HCT116 (cell line): ENCODE results near the gene DGCR6. TPM values are rescaled to one million over a fixed set of nuclear protein-coding genes. Genes with fewer than 3 reads are reported as not detected.

Experiments used
- ATAC-seq: fragments of 200-7000 bp; cut with Tn5 transposase; 2 replicates; pipeline ENCODE4 v1.9.1; 2020; ENCODE audit warnings: mild to moderate bottlenecking, moderate library complexity
- BruUV-seq: library from RNA; stranded (reverse); fragments of 400-500 nt; replicated peaks from 2 replicates; lab custom pipeline; 2021; lab: Mats Ljungman, UMichigan
- CTCF ChIA-PET: fragments of 300-600 bp; sonication (Branson Sonifier 250); formaldehyde crosslinking; loops from one replicate; lab custom pipeline; 2021; ENCODE audit warnings: antibody characterized with exemption; lab: Charles Lee
- POLR2A ChIA-PET: fragments of 300-600, 350-600 bp; sonication (Branson Sonifier 250); formaldehyde crosslinking; loops from one replicate; lab custom pipeline; 2021; ENCODE audit warnings: antibody characterized with exemption; lab: Charles Lee
- RAD21 ChIA-PET, 2 experiments: fragments of 300-600 bp; sonication (Branson Sonifier 250); formaldehyde crosslinking; loops; one replicate each; lab custom pipeline; 2023; ENCODE audit warnings: low total read pairs in 2 of 2; ENCODE audit not compliant: uncharacterized antibody in 2 of 2, unreplicated experiment in 2 of 2, low non-redundant PET in 1 of 2; lab: Charles Lee
- DNase-seq: peaks from one replicate; pipeline ENCODE4 v3.0.0-alpha.2; 2010; ENCODE audit warnings: low read depth, low spot score
- H2AFZ ChIP-seq: fragments of 200-600 bp; shearing (Covaris generic), sonication (generic); 2 replicates; pipeline ENCODE4 v1.6.1; 2017; ENCODE audit warnings: low read depth, mixed run types, mixed read lengths, antibody characterized with exemption, low read length; ENCODE audit not compliant: poor library complexity, severe bottlenecking
- H3K27ac ChIP-seq: 2 replicates; pipeline ENCODE4 v1.5.1; 2012; ENCODE audit warnings: low read depth, low read length
- H3K27me3 ChIP-seq: fragments of 200-600 bp; sonication (generic); 2 replicates; pipeline ENCODE4 v1.6.1; 2016; ENCODE audit warnings: mixed run types, low read length, mixed read lengths; ENCODE audit not compliant: insufficient read depth
- H3K36me3 ChIP-seq, 2 experiments: fragments of 200-500 bp in 1 of 2; fragments of 200-600 bp in 1 of 2; sonication (Bioruptor generic) in 1 of 2; sonication (generic) in 1 of 2; 2 replicates each; pipeline versions ENCODE4 v1.5.1 to v1.6.1; 2014 to 2016; ENCODE audit warnings: low read length in 2 of 2, inconsistent platforms in 1 of 2, mixed read lengths in 1 of 2, mixed run types in 1 of 2; ENCODE audit not compliant: insufficient read depth in 2 of 2, control insufficient read depth in 1 of 2
- H3K4me1 ChIP-seq, 2 experiments: fragments of 200-600 bp in 1 of 2; sonication (generic) in 1 of 2; 2 replicates each; pipeline versions ENCODE4 v1.5.1 to v1.6.1; 2012 to 2017; ENCODE audit warnings: low read length in 2 of 2, inconsistent platforms in 1 of 2, mild to moderate bottlenecking in 1 of 2, mixed read lengths in 1 of 2, mixed run types in 1 of 2, moderate library complexity in 1 of 2; ENCODE audit not compliant: insufficient read depth in 2 of 2, control insufficient read depth in 1 of 2
- H3K4me2 ChIP-seq: fragments of 200-600 bp; sonication (generic); 2 replicates; pipeline ENCODE4 v1.6.1; 2017; ENCODE audit warnings: mixed run types, low read length, mixed read lengths
- H3K4me3 ChIP-seq, 2 experiments: fragments of 200-600 bp in 1 of 2; sonication (generic) in 1 of 2; replicated peaks in 1 of 2; 2 replicates each; pipeline ENCODE4 v1.5.1; 2011 to 2016; ENCODE audit warnings: low read length in 2 of 2, control low read depth in 1 of 2, low read depth in 1 of 2, mild to moderate bottlenecking in 1 of 2, mixed read lengths in 1 of 2, mixed run types in 1 of 2
- H3K79me2 ChIP-seq: fragments of 200-600 bp; sonication (generic); 2 replicates; pipeline ENCODE4 v1.6.1; 2017; ENCODE audit warnings: mild to moderate bottlenecking, mixed run types, low read length, moderate library complexity, mixed read lengths; ENCODE audit not compliant: insufficient read depth
- H3K9ac ChIP-seq: fragments of 200-600 bp; sonication (generic); 2 replicates; pipeline ENCODE4 v1.6.1; 2016; ENCODE audit warnings: low read length, mixed read lengths
- H3K9me2 ChIP-seq: fragments of 200-600 bp; sonication (generic), shearing (Covaris generic); 2 replicates; pipeline ENCODE4 v1.6.1; 2017; ENCODE audit warnings: mixed run types, mild to moderate bottlenecking, moderate library complexity; ENCODE audit not compliant: insufficient read depth
- H3K9me3 ChIP-seq, 2 experiments: fragments of 200-500 bp in 1 of 2; fragments of 200-600 bp in 1 of 2; sonication (Bioruptor generic) in 1 of 2; sonication (generic) in 1 of 2; 2 replicates each; pipeline ENCODE4 v1.6.1; 2014 to 2017; ENCODE audit warnings: low read length in 2 of 2, mixed read lengths in 2 of 2, inconsistent platforms in 1 of 2, low read depth in 1 of 2, mild to moderate bottlenecking in 1 of 2, mixed run types in 1 of 2, moderate library complexity in 1 of 2; ENCODE audit not compliant: control insufficient read depth in 1 of 2, insufficient read depth in 1 of 2
- H4K20me1 ChIP-seq: fragments of 200-600 bp; sonication (generic), shearing (Covaris generic); 2 replicates; pipeline ENCODE4 v1.6.1; 2017; ENCODE audit warnings: mixed run types, mild to moderate bottlenecking, moderate library complexity; ENCODE audit not compliant: insufficient read depth
- ATF3 ChIP-seq: IDR thresholded peaks from 2 replicates; pipeline ENCODE4 v1.6.1; 2012
- EGR1 ChIP-seq: IDR thresholded peaks from 2 replicates; pipeline ENCODE4 v1.6.1; 2012; ENCODE audit warnings: low read depth
- ELF1 ChIP-seq: IDR thresholded peaks from 2 replicates; pipeline ENCODE4 v1.6.1; 2012; ENCODE audit warnings: low read depth, borderline replicate concordance
- FOSL1 ChIP-seq: IDR thresholded peaks from 2 replicates; pipeline ENCODE4 v1.6.1; 2012; ENCODE audit warnings: low read depth
- JUND ChIP-seq: IDR thresholded peaks from 2 replicates; pipeline ENCODE4 v1.6.1; 2012
- MAX ChIP-seq: IDR thresholded peaks from 2 replicates; pipeline ENCODE4 v1.6.1; 2012
- POLR2A ChIP-seq: IDR thresholded peaks from 2 replicates; pipeline ENCODE4 v1.7.0; 2011; ENCODE audit warnings: borderline replicate concordance; ENCODE audit not compliant: insufficient read depth, insufficient read length; ENCODE audit errors: extremely low read depth
- POLR2AphosphoS5 ChIP-seq: IDR thresholded peaks from 2 replicates; pipeline ENCODE4 v1.6.1; 2011; ENCODE audit warnings: mild to moderate bottlenecking, low read depth, low read length, moderate library complexity
- SIN3A ChIP-seq: IDR thresholded peaks from 2 replicates; pipeline ENCODE4 v1.6.1; 2012; ENCODE audit warnings: low read depth
- SP1 ChIP-seq: IDR thresholded peaks from 2 replicates; pipeline ENCODE4 v1.6.1; 2012; ENCODE audit warnings: low read depth
- SRF ChIP-seq: IDR thresholded peaks from 2 replicates; pipeline ENCODE4 v1.6.1; 2012; ENCODE audit warnings: low read depth
- TCF7L2 ChIP-seq: IDR thresholded peaks from 2 replicates; pipeline ENCODE4 v1.7.0; 2011; ENCODE audit warnings: borderline replicate concordance, inconsistent platforms; ENCODE audit not compliant: insufficient read depth, insufficient read length; ENCODE audit errors: extremely low read depth
- YY1 ChIP-seq: IDR thresholded peaks from 2 replicates; pipeline ENCODE4 v1.6.1; 2011; ENCODE audit warnings: low read length, low read depth, moderate library complexity, mild to moderate bottlenecking; ENCODE audit not compliant: insufficient replicate concordance; ENCODE audit errors: extremely low read depth
- ZBTB33 ChIP-seq: IDR thresholded peaks from 2 replicates; pipeline ENCODE4 v1.6.1; 2011; ENCODE audit warnings: mild to moderate bottlenecking, low read length, moderate library complexity; ENCODE audit not compliant: insufficient replicate concordance; ENCODE audit errors: extremely low read depth
- intact Hi-C: fragments of 100-400 bp; cut with micrococcal nuclease; formaldehyde crosslinking; loops from 2 replicates; pipeline ENCODE4 v1.10.0; 2022
- total RNA-seq: library from RNA; stranded (reverse); gene quantifications from one replicate; pipeline ENCODE4 v1.2.1, GENCODE V29; 2021; ENCODE audit not compliant: unreplicated experiment

Gene DGCR6
- total RNA-seq, 1 experiment from 2014 or later, result 4.6 TPM

GRCh38 chr22:18931905-18932652 is 26.0 kb downstream of the DGCR6 start:
- no peak overlapping the region for H3K4me3 ChIP-seq
- H3K9me3 ChIP-seq, result no peaks in the 10 kb centered on the region
- no peaks in the 10 kb centered on the region for H3K36me3 ChIP-seq
- ChIA-PET RAD21 (no interaction called here), POLR2A (no interaction called here), CTCF (no interaction called here)
- H3K4me2 ChIP-seq, result no peak overlapping the region
- TF ChIP-seq SRF (no peak), SP1 (no peak), ZBTB33 (no peak), MAX (no peak), JUND (no peak), TCF7L2 (no peak), EGR1 (no peak)
- H3K4me1 ChIP-seq, result no peaks in the 10 kb centered on the region
- H3K27me3 ChIP-seq, result no peaks in the 10 kb centered on the region
- H3K9me2 ChIP-seq, result no peaks in the 10 kb centered on the region
- ATAC-seq, result no peak
- no peaks in the 10 kb centered on the region for H3K79me2 ChIP-seq
- H4K20me1 ChIP-seq, result no peaks in the 10 kb centered on the region
- H3K27ac ChIP-seq, result no peak overlapping the region
- intact Hi-C loops, result no loop called here
- no peak for DNase-seq
- no TSS peak for BruUV-seq
- H2AFZ ChIP-seq, result no peak overlapping the region
- no peak overlapping the region for H3K9ac ChIP-seq

- RAD21 ChIA-PET, result no interaction called here
- intact Hi-C loops, result no loop called here
- CTCF ChIA-PET, result no interaction called here
- Histone ChIP-seq H3K9ac (no peak overlapping the region), H2AFZ (no peak overlapping the region), H3K4me3 (no peak overlapping the region), H3K9me2 (no peaks in the 10 kb centered on the region), H3K4me1 (no peaks in the 10 kb centered on the region), H3K27me3 (no peaks in the 10 kb centered on the region), H3K79me2 (no peaks in the 10 kb centered on the region), H4K20me1 (no peaks in the 10 kb centered on the region), H3K36me3 (no peaks in the 10 kb centered on the region), H3K27ac (no peak overlapping the region), H3K4me2 (no peak overlapping the region), H3K9me3 (no peaks in the 10 kb centered on the region)
- POLR2A ChIA-PET, result no interaction called here
- no TSS peak for BruUV-seq
- ATAC-seq (no peak), DNase-seq (no peak)
- TF ChIP-seq ATF3, result no peak
- TF ChIP-seq JUND, result no peak
- TF ChIP-seq ZBTB33, result no peak
- TF ChIP-seq SIN3A, result no peak
- no peak for TF ChIP-seq POLR2A
- no peak for TF ChIP-seq POLR2AphosphoS5
- no peak for TF ChIP-seq ELF1
- TF ChIP-seq YY1, result no peak
- no peak for TF ChIP-seq FOSL1
Measured at GRCh38 chr22:18933914-18934313, 27.8 kb downstream of the DGCR6 start.
